GM19193 (cell line): ENCODE data around the gene SLC39A12.

Experiments
- POLR2A ChIP-seq: IDR thresholded peaks from 4 replicates; pipeline ENCODE4 v1.6.1; 2011; ENCODE audit not compliant: insufficient read depth, insufficient read length; ENCODE audit errors: extremely low read depth

The SLC39A12 gene

GRCh38 chr10:17993361-17993760 lies 41.6 kb downstream of the SLC39A12 start:
- no peak for TF ChIP-seq POLR2A

DNA sequence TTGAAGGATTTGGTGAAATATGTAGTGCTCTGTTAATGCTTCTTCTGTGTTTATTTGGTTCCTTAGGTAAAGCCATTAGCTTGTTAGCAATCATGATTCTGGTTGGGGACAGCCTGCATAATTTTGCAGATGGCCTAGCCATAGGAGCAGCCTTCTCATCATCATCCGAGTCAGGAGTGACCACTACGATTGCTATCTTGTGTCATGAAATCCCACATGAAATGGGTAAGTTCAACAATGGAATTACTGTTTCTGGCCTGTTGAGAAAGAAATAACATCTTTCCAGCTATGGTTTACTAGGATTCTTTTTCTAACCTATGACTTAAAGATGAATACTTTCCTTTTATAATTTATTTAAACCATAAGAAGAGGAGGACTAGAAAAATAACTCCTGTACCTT lies 48.9 kb downstream of the SLC39A12 start:
- no peak for TF ChIP-seq POLR2A

- no peak for TF ChIP-seq POLR2A
Observed at GRCh38 chr10:18005445-18005780, 53.7 kb downstream of the SLC39A12 start.

DNA sequence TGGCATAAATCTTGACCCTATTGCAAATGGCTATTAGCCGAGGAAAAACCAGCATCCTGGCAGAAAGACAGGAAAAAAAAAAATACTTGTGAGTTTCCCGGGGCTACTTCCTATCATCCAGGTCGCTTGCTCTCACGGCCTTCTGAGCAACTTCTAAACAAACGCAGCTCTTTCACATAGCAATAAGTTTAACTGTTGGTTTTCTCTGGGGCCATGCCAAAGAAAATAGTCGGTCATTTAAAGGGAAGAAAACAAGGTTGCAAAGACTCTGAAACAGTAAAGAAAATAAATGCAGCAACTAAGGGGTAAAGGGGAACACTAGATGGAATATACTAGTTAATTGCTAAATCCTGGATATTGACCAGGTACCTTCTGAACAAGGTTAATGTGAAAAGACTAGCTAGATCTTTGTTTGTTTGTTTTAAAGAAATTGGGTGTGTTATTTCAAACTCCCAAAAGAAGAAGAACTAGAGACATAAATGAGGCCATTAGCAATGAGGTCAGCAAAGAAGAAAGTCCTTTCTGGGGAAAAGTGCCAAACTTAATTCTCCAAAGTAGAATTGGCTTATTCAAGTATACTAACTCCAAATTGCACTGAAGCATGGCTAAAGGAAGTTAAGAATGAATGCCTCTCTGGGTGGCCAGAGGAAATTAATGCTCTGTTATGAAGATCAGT lies 54.2 kb downstream of the SLC39A12 start:
- TF ChIP-seq POLR2A: no peak

DNA sequence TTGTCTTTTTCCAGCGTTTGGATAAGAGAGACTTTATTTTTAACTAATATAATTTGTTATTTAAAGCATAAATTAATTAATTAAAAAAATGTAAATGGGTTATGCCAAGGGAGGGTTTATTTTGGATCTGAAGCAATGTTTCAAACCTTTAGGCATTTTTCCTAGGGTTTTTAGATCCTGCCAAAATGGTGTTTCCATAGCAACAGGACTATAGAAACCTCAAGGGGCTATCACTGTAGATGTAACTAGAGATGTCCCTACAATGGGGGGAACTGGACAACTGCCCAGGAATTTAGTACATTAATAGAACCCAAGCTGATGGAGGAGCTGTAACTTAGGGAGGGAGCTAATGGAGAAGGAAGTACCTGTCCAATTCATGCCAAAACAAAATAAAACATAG lies 57.3 kb downstream of the SLC39A12 start:
- no peak for TF ChIP-seq POLR2A

DNA sequence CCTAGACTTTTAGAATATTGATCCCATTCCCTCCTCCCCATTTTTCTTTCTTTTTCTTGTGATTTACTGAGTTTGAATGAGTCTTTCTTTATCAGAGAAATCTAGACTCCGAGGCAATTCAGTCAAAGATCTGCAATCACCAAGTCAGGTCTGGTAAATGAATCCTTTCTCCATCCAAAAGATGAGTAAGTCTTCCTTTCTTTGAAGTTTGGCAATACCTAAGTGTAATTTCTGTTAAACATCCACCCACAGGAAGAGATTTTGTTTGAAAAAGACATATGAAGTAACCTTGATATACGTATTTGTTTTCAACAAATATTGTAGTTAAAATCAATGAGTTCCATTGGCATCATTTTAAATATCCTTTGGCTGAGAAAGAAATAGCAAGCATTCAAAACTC lies 58.3 kb downstream of the SLC39A12 start:
- no peak for TF ChIP-seq POLR2A

DNA sequence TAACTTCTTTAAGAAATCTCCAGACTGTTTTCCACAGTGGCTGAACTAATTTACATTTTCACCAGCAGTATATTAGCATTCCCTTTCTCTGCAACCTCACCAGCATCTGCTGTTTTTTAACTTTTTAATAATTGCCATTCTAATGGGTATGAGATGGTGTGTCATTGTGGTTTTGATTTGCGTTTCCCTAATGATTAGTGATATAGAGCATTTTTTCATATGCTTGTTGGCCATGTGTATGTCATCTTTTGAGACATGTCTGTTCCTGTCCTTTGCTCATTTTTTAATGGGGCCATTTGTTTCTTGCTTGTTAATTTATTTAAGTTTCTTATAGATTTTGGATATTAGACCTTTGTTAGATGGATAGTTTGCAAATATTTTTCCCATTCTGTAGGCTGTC lies 68.8 kb downstream of the SLC39A12 start:
- no peak for TF ChIP-seq POLR2A

DNA sequence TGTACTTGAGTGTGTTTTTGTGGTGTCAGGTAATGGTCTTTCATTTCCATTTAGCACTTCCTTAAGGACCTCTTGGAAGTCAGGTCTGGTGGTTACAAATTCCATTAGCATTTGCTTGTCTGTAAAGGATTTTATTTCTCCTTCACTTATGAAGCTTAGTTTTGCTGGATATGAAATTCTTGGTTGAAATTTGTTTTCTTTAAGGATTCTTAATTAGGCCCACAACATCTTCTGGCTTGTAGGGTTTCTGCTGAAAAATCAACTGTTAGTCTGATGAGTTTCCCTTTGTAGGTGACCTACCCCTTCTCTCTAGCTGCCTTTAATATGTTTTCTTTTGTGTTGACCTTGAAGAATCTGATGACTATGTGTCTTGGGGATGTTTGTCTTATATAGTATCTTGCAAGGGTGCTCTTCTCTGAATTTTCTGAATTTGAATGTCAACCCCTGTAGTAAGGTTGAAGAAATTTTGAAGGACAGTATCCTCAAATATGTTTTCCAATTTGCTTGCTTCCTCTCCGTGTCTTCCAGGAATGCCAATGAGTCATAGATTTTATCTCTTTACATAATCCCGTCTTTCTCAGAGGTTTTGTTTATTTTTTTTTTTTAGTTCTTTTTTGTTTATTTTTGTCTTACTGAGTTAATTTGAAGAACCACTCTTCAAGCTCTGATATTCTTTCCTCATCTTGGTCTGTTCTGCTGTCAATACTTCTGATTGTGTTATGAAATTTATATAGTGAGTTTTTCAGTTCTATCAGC lies 70.2 kb downstream of the SLC39A12 start:
- TF ChIP-seq POLR2A: no peak

DNA sequence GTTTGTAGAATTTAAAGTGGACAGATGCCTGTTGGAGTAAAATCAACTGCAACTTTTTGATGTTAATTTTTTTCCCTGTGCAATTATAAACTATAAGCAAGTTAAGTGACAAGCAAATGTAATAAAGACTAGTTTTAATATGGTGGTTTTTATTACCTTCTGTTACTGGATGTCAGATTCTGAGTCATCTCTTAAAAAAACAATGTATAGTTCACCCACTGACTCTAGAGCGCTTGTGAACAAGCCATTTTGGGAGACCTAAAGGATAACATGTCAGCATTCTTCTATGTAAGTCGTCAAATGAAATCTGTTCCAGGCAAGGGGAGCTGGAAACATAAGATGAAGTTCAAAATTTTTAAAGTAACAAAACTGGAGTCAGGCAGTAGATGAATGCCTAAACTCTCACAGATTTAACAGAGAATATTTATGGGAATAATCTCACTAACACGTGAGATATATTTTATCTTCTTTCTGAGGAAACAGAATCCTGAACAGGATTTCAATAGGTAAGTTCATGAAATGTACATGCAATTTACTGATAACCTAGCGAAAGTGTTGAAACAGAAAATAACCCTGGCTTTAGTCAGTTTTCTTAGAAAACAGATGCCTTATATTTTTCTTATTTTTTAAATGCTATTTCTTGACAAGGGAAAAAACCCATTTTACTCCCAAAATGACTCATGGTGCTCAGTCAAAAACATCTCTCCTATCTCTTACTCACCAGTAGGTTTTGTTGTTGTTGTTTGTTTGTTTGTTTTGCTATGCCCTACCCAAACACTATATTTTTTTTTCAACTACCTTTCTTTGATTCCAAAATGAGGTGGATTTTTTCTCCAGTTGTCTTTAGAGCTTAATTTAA lies 91.7 kb downstream of the SLC39A12 start:
- no peak for TF ChIP-seq POLR2A

GRCh38 chr10:18044976-18045720 lies 93.4 kb downstream of the SLC39A12 start:
- TF ChIP-seq POLR2A: no peak

DNA sequence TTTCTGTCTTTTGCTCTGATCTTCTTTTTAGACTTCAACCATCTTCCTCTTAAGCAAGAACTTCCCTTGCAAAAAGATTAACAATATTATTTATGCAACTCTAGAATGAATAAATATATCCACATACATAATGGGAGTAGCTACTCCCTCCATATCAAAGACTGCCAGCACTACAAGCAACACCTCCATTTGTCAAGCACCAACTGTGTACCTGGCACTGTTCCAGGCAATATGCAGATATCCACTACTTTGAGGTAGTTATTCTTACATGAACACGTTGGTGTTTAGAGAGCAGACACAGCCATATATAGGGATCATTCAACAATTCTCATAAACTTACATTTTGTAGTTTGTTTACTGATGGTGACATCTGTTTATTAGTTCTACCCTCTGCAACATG lies 104.9 kb downstream of the SLC39A12 start:
- TF ChIP-seq POLR2A: no peak

- TF ChIP-seq POLR2A: no peak
Observed at GRCh38 chr10:18059826-18060559, 108.3 kb downstream of the SLC39A12 start.

- TF ChIP-seq POLR2A: no peak
Observed at GRCh38 chr10:18066947-18067346, 115.2 kb downstream of the SLC39A12 start.

- TF ChIP-seq POLR2A: no peak
Observed at GRCh38 chr10:18068401-18068800, 116.7 kb downstream of the SLC39A12 start.
